Heart right ventricle (tissue), 16 donors: ENCODE results near the gene MEG3. TPM values are rescaled to one million over a fixed set of nuclear protein-coding genes. Genes with fewer than 3 reads are reported as not detected.

Experiments used
- ATAC-seq, 8 donors: fragments of 200-7000 bp; cut with Tn5 transposase; one replicate each; pipeline ENCODE4 v1.9.1; 2020; ENCODE audit warnings: mild to moderate bottlenecking in 8 of 8, moderate library complexity in 8 of 8, moderate number of reproducible peaks in 1 of 8
- DNase-seq, 2 donors: peaks; one replicate each; pipeline ENCODE4 v3.0.0-alpha.2; 2020
- H3K27ac ChIP-seq, 10 donors: fragments of 200-600 bp; sonication (generic) in 2 of 10; one replicate each; pipeline versions ENCODE4 v1.5.0 to v1.8.0; 2020 to 2022; ENCODE audit warnings: mild to moderate bottlenecking in 3 of 10
- H3K27me3 ChIP-seq, 7 donors: fragments of 200-600 bp; one replicate each; pipeline ENCODE4 v1.8.0; 2021 to 2022; ENCODE audit warnings: mild to moderate bottlenecking in 2 of 7
- H3K36me3 ChIP-seq, 9 donors: fragments of 200-600 bp; sonication (generic) in 1 of 9; one replicate each; pipeline versions ENCODE4 v1.5.0 to v1.8.0; 2020 to 2022; ENCODE audit warnings: mild to moderate bottlenecking in 2 of 9
- H3K4me1 ChIP-seq, 9 donors: fragments of 200-600 bp; sonication (generic) in 1 of 9; one replicate each; pipeline versions ENCODE4 v1.5.0 to v1.8.0; 2020 to 2022; ENCODE audit warnings: mild to moderate bottlenecking in 4 of 9
- H3K4me3 ChIP-seq, 10 donors: fragments of 200-600 bp; sonication (generic) in 2 of 10; one replicate each; pipeline versions ENCODE4 v1.5.0 to v1.8.0; 2020 to 2022; ENCODE audit warnings: mild to moderate bottlenecking in 7 of 10, moderate library complexity in 2 of 10
- H3K9me3 ChIP-seq, 11 donors: fragments of 200-600 bp in 10 of 11; sonication (generic) in 2 of 11; one replicate each; pipeline versions ENCODE4 v1.5.0 to v1.8.0; 2013 to 2022; ENCODE audit warnings: mild to moderate bottlenecking in 2 of 11, control low read depth in 1 of 11, moderate library complexity in 1 of 11
- CTCF ChIP-seq, 9 donors: fragments of 200-600 bp; sonication (generic) in 2 of 9; IDR thresholded peaks; one replicate each; pipeline versions ENCODE4 v1.5.0 to v1.8.0; 2021 to 2022; ENCODE audit warnings: antibody characterized with exemption in 9 of 9, mild to moderate bottlenecking in 5 of 9, moderate library complexity in 1 of 9
- WGBS, 2 donors: extraction: QIAGEN DNeasy Blood & Tissue Kit; methylation state at CpG; one replicate each; pipeline ENCODE4 v1.1.7; 2013; ENCODE audit warnings: inconsistent platforms in 1 of 2; 5-methylcytosine and 5-hydroxymethylcytosine counted together
- intact Hi-C, 10 donors: fragments of 100-400 bp; cut with DNase I; formaldehyde crosslinking; loops; one replicate each; pipeline versions ENCODE4 v1.11.1 to v1.14.2; 2022
- polyA plus RNA-seq, 2 donors: library from polyadenylated mRNA; stranded (reverse); fragments of 200-250 nt; gene quantifications; one replicate each; pipeline ENCODE4 v1.2.3, GENCODE V29; 2013
- total RNA-seq, 10 donors: library from RNA; stranded (reverse); fragmentation: NEBNext Ultra II Directional in 3 of 10; extraction: Animal tissue kit (Norgen Biotek cat#: 25700) in 3 of 10; gene quantifications; one replicate each; pipeline versions ENCODE4 v1.2.1 to v1.2.4, GENCODE V29; 2021 to 2023
- donor health status: Arrhythmogenic right ventricular cardiomyopathy.
- donor health status: ischemic (EF 13 %, LVEDD 7.1; RV severe dilation, severe dysfunction).
- donor health status: healthy with polysubstance abuse.
- donor health status: DM: no; HTN: yes; CAD: no.
- donor health status: DM: no; HTN: no; CAD: no.
- donor health status: ischemic (EF 25% LVEDD 6.9; RV normal size, moderate dysfunction).
- donor health status: ischemic (EF 25% LVEDD 5.7; RV mildly dilated, moderate dysfunction).
- donor health status: healthy.
- donor health status: DM: yes; HTN: yes; CAD: no.
- donor health status: Ischemic cardiomyopathy.
- donor health status: ischemic (EF 35%, LVEDD 5.7; RV mildly dilated, moderate dysfunction).
- donor health status: nonischemic (EF 11% LVEDD 7.7; RV severe dilation, severe dysfunction).
- donor health status: DM: yes; HTN: yes; CAD: no.
- donor health status: PGD.
- donor health status: ischemic (EF 29% LVEDD 5.4; RV normal size, mild dysfunction).
- donor health status: nonischemic (EF 23%, LVEDD 6.1; RV moderate dilation, normal function).

MEG3 gene
- total and polyA plus RNA-seq, 12 donors, result 7.7 to 122 (median 12.4) TPM

- no peak for TF ChIP-seq CTCF (IDR thresholded peaks at IDR 0.05)
- H3K4me1 ChIP-seq, result peaks cover 0 to 21% (median 15%) of the 10 kb centered on the region in 9 donors
Observed at GRCh38 chr14:100895411-100895810, 69.5 kb downstream of the MEG3 start.

GRCh38 chr14:100896369-100897060, 70.6 kb downstream of the MEG3 start:
- intact Hi-C loops, result no loop called here
- Histone ChIP-seq H3K36me3 (no peaks in the 10 kb centered on the region), H3K4me1 (peaks cover 0 to 27% (median 18%) of the 10 kb centered on the region in 9 donors), H3K9me3 (no peaks in the 10 kb centered on the region), H3K4me3 (no peak overlapping the region), H3K27me3 (peaks cover 0 to 84% (median 64%) of the 10 kb centered on the region in 7 donors), H3K27ac (no peak overlapping the region)
- no peak for TF ChIP-seq CTCF (IDR thresholded peaks at IDR 0.05)
- ATAC-seq, result no peak
- DNase-seq, result no peak
- WGBS, 2 donors, result 53 to 58% methylated on average over 22 of the region's 22 CpGs

More at GRCh38 chr14:100895411-100895810, 69.5 kb downstream of the MEG3 start:
- no peak for ATAC-seq
- WGBS, 2 donors, result 91 to 92% methylated on average over 6 of the region's 6 CpGs
- Histone ChIP-seq H3K9me3 (no peaks in the 10 kb centered on the region), H3K27me3 (peaks cover 0 to 78% (median 57%) of the 10 kb centered on the region in 7 donors), H3K36me3 (no peaks in the 10 kb centered on the region), H3K27ac (no peak overlapping the region), H3K4me3 (no peak overlapping the region)
- DNase-seq, result no peak
- intact Hi-C loops, result no loop called here

- peaks cover 9 to 92% (median 77%) of the 10 kb centered on the region in 7 donors for H3K27me3 ChIP-seq
Observed at GRCh38 chr14:100898465-100898864, 72.5 kb downstream of the MEG3 start.

More at GRCh38 chr14:100898465-100898864, 72.5 kb downstream of the MEG3 start:
- Histone ChIP-seq H3K27ac (no peak overlapping the region), H3K9me3 (no peaks in the 10 kb centered on the region), H3K36me3 (no peaks in the 10 kb centered on the region), H3K4me3 (no peak overlapping the region), H3K4me1 (peaks cover 0 to 27% (median 18%) of the 10 kb centered on the region in 9 donors)
- ATAC-seq (no peak), DNase-seq (no peak)
- 50 to 58% methylated on average over 11 of the region's 11 CpGs for WGBS, 2 donors
- no peak for TF ChIP-seq CTCF (IDR thresholded peaks at IDR 0.05)
- intact Hi-C loops, result no loop called here
